DND-41 (cell line): Measurements from ENCODE around the gene CACNA1A.
"Not testable (repeated sequence)": the region's sequence is repeated elsewhere in the genome, so short reads cannot be mapped to it uniquely, and the experiment has no call there.

Experiments
- ATAC-seq: fragments of 200-7000 bp; cut with Tn5 transposase; 3 replicates; pipeline ENCODE4 v1.9.1; 2021; ENCODE audit warnings: low read depth; ENCODE audit not compliant: insufficient read depth
- DNase-seq: peaks from one replicate; pipeline ENCODE4 v3.0.0-alpha.2; 2020
- H2AFZ ChIP-seq: 2 replicates; pipeline ENCODE4 v1.6.0; 2012; ENCODE audit warnings: low read depth, low read length
- H3K27ac ChIP-seq: 2 replicates; pipeline ENCODE4 v1.5.1; 2012; ENCODE audit warnings: low read length, inconsistent platforms
- H3K27me3 ChIP-seq: fragments of 200-600 bp; sonication (generic); 2 replicates; pipeline ENCODE4 v1.6.0; 2012; ENCODE audit warnings: low read length, mild to moderate bottlenecking, inconsistent platforms; ENCODE audit not compliant: insufficient read depth, poor library complexity
- H3K36me3 ChIP-seq: 2 replicates; pipeline ENCODE4 v1.5.1; 2012; ENCODE audit warnings: low read length, inconsistent platforms; ENCODE audit not compliant: insufficient read depth
- H3K4me1 ChIP-seq: 2 replicates; pipeline ENCODE4 v1.5.1; 2012; ENCODE audit warnings: mild to moderate bottlenecking, low read length; ENCODE audit not compliant: insufficient read depth
- H3K4me2 ChIP-seq: 2 replicates; pipeline ENCODE4 v1.6.0; 2012; ENCODE audit warnings: mild to moderate bottlenecking, moderate library complexity, low read length, inconsistent platforms; ENCODE audit not compliant: insufficient read depth
- H3K4me3 ChIP-seq, 2 experiments: fragments of 200-600 bp in 1 of 2; shearing (Covaris generic) in 1 of 2; 2 replicates each; pipeline ENCODE4 v1.5.1; 2012 to 2016; ENCODE audit warnings: inconsistent platforms in 2 of 2, low read length in 2 of 2, mild to moderate bottlenecking in 2 of 2, low read depth in 1 of 2, moderate library complexity in 1 of 2
- H3K79me2 ChIP-seq: 2 replicates; pipeline ENCODE4 v1.6.0; 2012; ENCODE audit warnings: low read length, inconsistent platforms; ENCODE audit not compliant: insufficient read depth
- H3K9ac ChIP-seq: 2 replicates; pipeline ENCODE4 v1.6.0; 2012; ENCODE audit warnings: low read depth, mild to moderate bottlenecking, inconsistent platforms, low read length, moderate library complexity
- H3K9me3 ChIP-seq: 2 replicates; pipeline ENCODE4 v1.5.1; 2012; ENCODE audit warnings: low read length, moderate library complexity, mild to moderate bottlenecking, inconsistent platforms; ENCODE audit not compliant: insufficient read depth, severe bottlenecking
- H4K20me1 ChIP-seq: 2 replicates; pipeline ENCODE4 v1.6.0; 2012; ENCODE audit warnings: low read length; ENCODE audit not compliant: insufficient read depth
- EZH2 ChIP-seq: IDR thresholded peaks from 3 replicates; pipeline ENCODE4 v1.6.1; 2012; ENCODE audit warnings: borderline replicate concordance, low read depth, mild to moderate bottlenecking, moderate library complexity, low read length, inconsistent platforms; ENCODE audit not compliant: severe bottlenecking
- TF ChIP-seq, protein P1 (sequence below): IDR thresholded peaks from 2 replicates; pipeline ENCODE4 v1.5.1; 2012; ENCODE audit warnings: borderline replicate concordance, low read length, moderate library complexity, mild to moderate bottlenecking; ENCODE audit not compliant: poor library complexity, severe bottlenecking; ENCODE audit errors: extremely low read depth

Gene CACNA1A

DNA sequence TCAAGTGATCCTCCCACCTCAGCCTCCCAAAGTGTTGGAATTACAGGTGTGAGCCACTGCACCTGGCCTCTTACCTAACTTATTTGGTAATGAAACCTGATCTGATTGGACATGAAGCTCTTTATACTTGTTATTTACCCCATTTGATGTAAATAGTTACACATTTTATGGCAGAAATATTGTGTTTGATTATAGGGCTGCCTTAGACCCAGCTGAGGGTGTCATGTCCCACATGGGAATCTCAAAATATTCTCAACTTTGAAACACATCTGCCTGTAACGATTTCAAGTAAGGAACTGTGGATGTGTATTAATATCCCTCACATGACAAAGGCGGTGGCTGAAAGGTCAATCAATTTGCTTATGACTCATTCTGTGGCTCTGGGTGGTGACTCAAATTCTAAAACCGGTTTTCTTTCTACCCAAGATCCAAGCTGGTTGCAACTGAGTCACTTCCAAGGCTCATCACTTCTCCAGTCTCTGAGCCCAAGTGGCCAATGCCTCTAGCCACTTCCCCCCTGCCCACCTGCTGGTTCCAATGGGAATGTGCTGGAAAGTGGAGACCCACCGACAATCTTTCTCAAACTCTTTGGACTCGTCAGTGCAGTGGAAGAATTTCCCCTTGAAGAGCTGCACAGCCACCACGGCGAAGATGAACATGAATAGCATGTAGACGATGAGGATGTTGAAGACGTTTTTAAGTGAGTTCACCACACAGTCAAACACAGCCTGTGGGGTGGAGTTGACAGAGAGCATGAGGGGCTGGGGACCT lies 245.2 kb downstream of the CACNA1A start:
- no peak overlapping the region for H3K4me3 ChIP-seq
- no peaks in the 10 kb centered on the region for H3K4me1 ChIP-seq
- no peak overlapping the region for H3K27ac ChIP-seq
- H3K9ac ChIP-seq: no peak overlapping the region
- H4K20me1 ChIP-seq: no peaks in the 10 kb centered on the region
- H3K27me3 ChIP-seq: no peaks in the 10 kb centered on the region
- no peak overlapping the region for H2AFZ ChIP-seq
- no peak overlapping the region for H3K4me2 ChIP-seq
- no peaks in the 10 kb centered on the region for H3K79me2 ChIP-seq
- DNase-seq (no peak), ATAC-seq (no peak)
- no peaks in the 10 kb centered on the region for H3K36me3 ChIP-seq
- H3K9me3 ChIP-seq: no peaks in the 10 kb centered on the region
- no peak for TF ChIP-seq EZH2
- TF ChIP-seq, protein P1, sequence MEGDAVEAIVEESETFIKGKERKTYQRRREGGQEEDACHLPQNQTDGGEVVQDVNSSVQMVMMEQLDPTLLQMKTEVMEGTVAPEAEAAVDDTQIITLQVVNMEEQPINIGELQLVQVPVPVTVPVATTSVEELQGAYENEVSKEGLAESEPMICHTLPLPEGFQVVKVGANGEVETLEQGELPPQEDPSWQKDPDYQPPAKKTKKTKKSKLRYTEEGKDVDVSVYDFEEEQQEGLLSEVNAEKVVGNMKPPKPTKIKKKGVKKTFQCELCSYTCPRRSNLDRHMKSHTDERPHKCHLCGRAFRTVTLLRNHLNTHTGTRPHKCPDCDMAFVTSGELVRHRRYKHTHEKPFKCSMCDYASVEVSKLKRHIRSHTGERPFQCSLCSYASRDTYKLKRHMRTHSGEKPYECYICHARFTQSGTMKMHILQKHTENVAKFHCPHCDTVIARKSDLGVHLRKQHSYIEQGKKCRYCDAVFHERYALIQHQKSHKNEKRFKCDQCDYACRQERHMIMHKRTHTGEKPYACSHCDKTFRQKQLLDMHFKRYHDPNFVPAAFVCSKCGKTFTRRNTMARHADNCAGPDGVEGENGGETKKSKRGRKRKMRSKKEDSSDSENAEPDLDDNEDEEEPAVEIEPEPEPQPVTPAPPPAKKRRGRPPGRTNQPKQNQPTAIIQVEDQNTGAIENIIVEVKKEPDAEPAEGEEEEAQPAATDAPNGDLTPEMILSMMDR: no peak

DNA sequence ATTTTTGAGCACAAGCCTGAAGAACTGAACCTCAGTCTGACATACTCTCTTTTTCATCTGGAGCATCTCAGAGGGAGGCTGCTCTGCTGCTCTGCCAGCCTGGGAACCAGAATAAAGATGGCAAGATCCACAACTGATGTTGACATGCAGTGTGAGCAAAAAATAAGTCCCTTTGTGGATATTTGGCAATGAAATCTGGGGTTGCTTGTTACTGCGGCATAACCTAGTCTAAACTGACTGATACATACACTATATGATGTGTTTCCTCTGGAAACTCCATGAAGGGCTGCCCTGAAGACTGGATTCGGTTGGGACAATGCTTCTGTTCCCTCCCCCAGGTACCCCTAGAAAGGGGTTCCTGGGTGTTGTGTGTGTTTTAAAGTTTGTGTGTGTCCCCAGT lies 249.4 kb downstream of the CACNA1A start:
- Histone ChIP-seq H3K27ac (no peak overlapping the region), H2AFZ (no peak overlapping the region), H3K4me1 (no peaks in the 10 kb centered on the region), H4K20me1 (no peaks in the 10 kb centered on the region), H3K79me2 (no peaks in the 10 kb centered on the region), H3K9ac (no peak overlapping the region), H3K4me2 (no peak overlapping the region), H3K9me3 (no peaks in the 10 kb centered on the region), H3K36me3 (no peaks in the 10 kb centered on the region), H3K27me3 (no peaks in the 10 kb centered on the region), H3K4me3 (no peak overlapping the region)
- TF ChIP-seq EZH2: no peak
- TF ChIP-seq, protein P1: no peak
- DNase-seq (no peak), ATAC-seq (no peak)

DNA sequence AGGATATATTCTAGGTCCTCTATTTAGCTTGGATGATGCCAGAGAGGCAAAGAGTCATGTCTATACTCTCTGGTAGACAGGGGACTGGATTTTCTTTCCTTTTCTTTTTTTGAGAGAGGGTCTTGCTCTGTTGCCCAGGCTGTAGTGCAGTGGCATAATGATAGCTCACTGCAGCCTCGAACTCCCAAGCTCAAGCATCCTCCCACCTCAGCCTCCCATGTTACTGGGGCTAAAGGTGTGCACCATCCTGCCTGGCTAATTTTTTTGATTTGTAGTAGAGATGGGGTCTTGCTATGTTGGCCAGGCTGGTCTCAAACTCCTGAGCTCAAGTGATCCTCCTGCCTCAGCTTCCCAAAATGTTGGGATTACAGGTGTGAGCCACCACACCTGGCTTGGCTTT lies 249.9 kb downstream of the CACNA1A start:
- not testable (repeated sequence) for H3K9ac ChIP-seq, H3K27me3 ChIP-seq, H2AFZ ChIP-seq, H3K27ac ChIP-seq, H3K4me2 ChIP-seq, H3K4me3 ChIP-seq, H3K36me3 ChIP-seq, ATAC-seq, H4K20me1 ChIP-seq, H3K4me1 ChIP-seq, H3K79me2 ChIP-seq, DNase-seq, H3K9me3 ChIP-seq

DNA sequence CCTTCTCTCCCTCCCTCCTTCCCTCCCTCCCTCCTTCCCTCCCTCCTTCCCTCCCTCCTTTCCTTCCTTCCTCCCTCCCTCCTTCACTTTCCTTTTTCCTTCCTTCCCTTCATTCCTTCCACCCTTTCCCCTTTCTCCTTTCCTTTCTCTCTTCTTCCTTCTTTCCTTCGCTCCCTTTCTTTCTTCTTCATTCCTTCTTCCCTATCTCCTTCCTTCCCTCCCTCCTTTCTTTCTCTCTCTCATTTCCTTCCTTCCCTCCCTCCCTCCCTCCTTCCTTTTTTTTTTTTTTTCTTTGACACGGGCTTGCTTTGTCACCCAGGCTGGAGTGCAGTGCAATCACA lies 250.6 kb downstream of the CACNA1A start:
- no peaks in the 10 kb centered on the region for H3K27me3 ChIP-seq
- H3K9me3 ChIP-seq: no peaks in the 10 kb centered on the region
- DNase-seq: no peak
- no peak overlapping the region for H3K9ac ChIP-seq
- TF ChIP-seq, protein P1: no peak
- TF ChIP-seq EZH2: no peak
- no peak overlapping the region for H2AFZ ChIP-seq
- no peak overlapping the region for H3K27ac ChIP-seq
- no peak for ATAC-seq
- no peaks in the 10 kb centered on the region for H4K20me1 ChIP-seq
- H3K4me1 ChIP-seq: no peaks in the 10 kb centered on the region
- no peaks in the 10 kb centered on the region for H3K36me3 ChIP-seq
- no peaks in the 10 kb centered on the region for H3K79me2 ChIP-seq
- H3K4me3 ChIP-seq: no peak overlapping the region
- H3K4me2 ChIP-seq: no peak overlapping the region
